GM21526 (cell line): ENCODE data around the gene C1QTNF3.
"Not testable (repeated sequence)": the region's sequence is repeated elsewhere in the genome, so short reads cannot be mapped to it uniquely, and the experiment has no call there.

Experiments used
- ATAC-seq: cut with Tn5 transposase; IDR thresholded peaks from one replicate; pipeline ENCODE4 v1.9.1; 2021; ENCODE audit warnings: moderate library complexity; ENCODE audit not compliant: unreplicated experiment, low FRiP score

The C1QTNF3 gene, protein sequence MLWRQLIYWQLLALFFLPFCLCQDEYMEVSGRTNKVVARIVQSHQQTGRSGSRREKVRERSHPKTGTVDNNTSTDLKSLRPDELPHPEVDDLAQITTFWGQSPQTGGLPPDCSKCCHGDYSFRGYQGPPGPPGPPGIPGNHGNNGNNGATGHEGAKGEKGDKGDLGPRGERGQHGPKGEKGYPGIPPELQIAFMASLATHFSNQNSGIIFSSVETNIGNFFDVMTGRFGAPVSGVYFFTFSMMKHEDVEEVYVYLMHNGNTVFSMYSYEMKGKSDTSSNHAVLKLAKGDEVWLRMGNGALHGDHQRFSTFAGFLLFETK

DNA sequence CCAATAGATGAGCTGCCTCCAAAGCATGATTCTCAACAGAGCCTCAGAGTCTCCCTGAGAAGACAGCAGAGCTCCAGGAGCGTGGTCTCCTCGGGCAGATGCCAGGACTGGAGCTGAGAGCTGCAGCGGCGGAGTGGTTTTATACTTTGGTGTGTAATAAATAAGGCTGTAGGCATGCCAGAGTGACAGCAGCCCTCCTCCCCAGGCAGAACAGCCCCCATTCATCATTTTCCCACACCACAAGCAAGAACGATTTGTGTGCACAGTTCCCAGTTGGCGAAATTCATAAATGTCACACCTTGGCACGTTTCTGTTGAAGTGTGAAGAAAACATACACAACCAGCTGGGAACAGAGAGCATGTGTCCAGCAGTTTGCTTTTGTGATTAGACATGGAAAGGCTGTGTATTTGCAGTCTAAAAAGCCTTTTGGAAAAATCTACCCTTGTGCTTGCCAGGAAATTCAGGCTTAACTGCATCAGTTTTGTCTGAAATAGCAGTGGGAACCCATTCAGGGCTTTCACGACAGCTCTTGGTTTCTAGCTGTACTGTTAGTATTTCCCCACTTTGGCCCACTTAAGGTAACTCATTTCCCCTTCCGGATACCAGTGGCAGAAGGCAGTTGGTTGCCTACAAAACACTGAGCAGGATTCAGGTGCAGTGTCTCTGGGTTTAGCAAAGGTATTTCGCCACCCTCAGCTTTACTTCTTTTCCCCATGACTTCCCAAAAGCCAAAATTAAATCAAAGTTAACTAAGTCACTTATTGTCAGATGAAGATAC is at the start of gene C1QTNF3:
C1QTNF3 (minus strand) TSS at position 115 of the 778 bp plus-strand sequence; CDS start at position 27, 88 bp downstream.
- ATAC-seq: no peak

DNA sequence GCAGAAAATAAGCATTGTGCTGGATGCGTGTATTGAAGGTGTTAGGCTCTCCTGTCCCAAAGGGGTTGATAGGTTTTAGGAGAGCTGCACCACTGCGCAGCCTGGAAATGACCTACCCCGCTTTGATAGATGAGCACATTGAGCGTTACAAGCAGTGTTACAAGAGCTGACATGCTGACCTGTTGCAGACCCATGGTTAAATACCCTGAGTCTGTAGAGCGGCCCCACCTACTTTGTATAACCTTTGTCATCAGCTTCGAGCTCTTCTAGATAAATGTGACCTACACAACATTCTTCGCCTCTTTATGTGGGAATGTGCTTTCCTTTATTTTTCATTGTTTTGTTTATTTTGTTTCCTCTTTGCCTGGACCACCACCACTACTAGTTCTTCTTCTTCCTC is 48.0 kb upstream of the C1QTNF3 start:
- ATAC-seq: not testable (repeated sequence)

DNA sequence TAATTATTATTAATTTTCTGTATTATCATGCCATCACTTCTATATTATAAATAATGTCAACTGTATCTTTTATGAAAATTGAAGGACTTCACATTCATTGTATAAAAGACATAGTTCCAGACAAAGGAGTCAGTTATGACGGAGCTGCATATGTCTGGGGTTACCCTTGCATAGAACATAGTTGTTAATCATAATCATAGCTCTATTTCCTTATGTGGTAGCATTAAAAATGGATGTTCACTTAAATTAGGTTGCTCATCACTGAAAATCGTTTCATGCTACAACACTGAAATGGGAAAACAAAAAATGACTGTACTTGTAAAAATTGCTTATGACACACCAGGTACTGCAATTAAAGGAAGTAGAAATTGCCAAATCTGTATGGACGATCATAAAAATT is 46.8 kb upstream of the C1QTNF3 start:
- not testable (repeated sequence) for ATAC-seq

DNA sequence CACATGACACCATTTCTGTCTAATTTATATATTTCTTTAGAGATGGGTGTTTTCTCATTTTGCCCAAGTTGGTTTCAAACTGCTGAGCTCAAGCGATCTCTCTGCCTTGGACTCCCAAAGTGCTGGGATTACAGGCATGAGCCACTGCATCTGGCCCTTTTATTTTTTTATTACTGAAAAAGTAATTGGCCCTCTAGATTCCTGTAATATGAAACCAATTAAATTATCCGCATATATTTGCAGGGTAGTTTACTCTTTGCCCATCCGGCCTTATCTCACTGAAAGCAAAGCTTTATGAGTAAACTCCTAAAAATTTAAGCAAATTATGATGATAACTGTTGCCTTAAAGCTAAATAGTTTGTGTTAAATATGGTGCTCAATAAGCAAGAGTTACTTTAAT is 44.7 kb upstream of the C1QTNF3 start:
- not testable (repeated sequence) for ATAC-seq

DNA sequence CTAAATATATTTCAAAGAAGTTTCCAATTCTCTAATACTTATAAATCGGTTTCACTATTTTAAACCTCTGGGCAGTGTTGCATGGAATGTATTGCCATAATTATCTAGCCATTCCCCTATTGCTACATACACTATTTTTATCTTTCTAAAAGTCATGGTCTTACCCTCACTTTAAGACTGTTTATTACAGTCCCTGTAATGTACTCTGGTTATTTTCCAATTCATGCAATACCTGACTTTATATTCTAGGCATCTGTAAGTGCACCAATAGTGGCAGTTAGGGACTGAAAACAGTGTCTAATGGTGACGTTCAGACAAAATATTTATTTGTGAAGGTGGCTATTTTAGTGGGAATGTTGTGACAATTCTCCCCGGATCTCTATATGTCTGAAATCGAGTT is 40.9 kb upstream of the C1QTNF3 start:
- ATAC-seq: not testable (repeated sequence)

DNA sequence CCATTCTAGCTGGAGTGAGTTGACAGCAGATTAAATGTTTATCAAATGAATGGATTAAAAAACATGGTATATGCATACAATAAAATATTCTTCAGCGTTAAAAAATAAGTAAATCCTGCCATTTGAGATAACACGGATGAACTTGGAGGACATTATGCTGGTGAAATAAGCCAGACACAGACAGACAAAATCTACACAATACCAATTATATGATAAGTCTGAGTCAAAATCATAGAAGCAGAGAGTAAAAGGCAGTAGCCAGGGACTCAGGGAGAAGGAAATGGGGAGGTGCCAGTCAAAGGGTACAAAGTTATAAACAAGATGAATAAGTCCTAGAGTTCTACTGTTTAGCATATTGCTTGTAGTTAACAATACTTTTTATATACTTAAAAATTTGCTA is 36.5 kb upstream of the C1QTNF3 start:
- not testable (repeated sequence) for ATAC-seq

DNA sequence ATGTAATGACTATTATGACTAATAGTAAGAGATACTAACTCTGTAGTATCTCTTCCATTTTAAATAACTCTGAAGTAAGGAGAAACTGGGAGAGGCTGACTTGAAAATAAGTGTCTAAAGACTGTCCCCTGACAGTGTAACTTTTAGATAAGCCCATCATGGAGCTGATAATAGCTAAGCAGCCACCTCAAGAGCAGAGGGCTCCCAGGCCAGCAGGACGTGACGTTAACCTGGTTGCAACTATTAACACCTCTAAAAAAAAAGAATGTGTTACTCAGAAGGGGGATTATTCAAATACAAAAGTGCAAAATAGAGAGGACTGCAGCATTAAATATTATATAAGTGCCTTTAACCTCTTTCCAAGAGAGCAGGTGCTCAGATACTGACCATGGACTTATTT is 34.6 kb upstream of the C1QTNF3 start:
- not testable (repeated sequence) for ATAC-seq

DNA sequence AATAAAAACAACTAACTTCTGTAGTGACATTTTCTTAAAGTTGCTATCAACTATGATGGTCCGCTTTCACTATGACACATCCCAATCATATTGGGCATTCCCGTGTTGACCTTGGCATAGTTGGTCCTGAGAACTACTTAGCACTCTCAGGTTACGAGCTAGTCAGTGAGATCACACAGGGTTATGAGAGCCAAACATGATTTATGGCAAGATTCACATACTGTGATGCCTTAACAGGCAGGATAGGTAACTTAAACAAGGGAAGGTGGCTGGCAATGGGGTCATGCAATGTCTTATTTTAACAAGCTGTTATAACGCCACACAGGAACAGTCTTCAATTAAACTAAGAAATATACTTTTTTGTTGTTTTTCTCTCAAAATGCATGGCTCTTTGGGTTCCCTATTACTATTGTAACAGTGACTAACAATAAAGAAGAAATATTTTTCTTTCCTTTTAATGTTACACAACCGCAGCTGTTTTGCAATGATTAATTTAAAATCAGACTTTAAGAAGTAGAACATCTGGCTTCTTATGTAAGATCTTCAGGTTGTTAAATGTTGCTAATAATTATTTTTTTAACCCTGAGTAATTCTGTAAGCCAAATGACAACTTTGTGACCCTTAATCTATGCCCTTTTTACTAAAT is 33.8 kb upstream of the C1QTNF3 start:
- ATAC-seq: not testable (repeated sequence)

DNA sequence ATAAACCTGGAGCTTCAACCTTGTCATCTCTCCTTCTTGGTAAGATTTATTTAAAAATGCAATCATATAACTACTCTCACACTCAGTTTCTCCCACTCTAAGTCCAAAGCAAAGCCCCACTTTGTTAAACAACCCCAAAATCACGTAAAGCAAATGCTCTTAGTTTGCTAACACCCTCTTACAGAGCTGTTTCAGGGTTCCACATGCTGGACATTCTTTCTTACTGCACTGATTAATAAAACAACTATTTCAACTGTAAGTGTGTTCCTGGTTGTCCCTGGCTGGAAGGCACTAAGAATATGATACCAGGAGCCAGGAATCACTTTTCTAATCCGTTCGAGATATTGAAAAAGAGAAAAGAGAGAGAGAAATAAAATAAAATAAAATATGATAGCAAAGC is 31.5 kb upstream of the C1QTNF3 start:
- ATAC-seq: not testable (repeated sequence)

DNA sequence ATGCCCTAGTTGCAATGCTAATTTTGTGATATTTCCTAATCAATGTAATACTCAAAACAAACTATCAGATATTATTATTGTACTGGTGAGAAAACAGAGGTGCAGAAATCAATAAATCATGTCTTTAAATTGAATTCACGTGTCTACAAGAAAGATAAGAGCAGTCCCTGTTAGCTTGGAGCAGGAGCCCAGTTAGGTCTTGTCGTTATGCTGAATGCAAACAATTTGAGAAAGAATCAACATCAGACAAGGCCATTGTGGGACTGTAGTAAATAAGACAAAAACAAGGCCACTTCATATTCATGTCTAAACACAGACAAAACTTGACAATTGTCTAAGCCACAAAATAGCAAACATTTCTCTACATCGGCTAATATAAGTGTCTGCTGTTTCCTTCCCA is 31.1 kb upstream of the C1QTNF3 start:
- not testable (repeated sequence) for ATAC-seq

DNA sequence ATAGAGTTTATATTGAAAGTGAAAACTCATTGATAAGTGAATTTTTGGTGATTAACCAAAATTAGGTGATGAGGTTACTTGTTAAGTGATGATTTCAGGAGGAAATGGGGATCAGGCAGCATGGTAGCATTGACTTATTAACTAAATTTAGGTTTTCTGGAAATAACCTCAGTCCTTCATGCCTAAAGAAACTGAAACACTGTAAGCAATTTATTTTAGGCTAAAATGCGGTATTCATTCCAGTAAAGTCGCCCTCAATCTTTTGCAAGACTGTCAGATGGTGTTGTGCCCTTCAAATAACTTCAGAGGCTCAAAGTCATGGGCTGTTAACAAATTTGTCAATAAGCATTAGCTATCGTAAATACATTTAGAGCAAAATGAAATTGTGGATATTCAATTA is 27.6 kb upstream of the C1QTNF3 start:
- not testable (repeated sequence) for ATAC-seq

DNA sequence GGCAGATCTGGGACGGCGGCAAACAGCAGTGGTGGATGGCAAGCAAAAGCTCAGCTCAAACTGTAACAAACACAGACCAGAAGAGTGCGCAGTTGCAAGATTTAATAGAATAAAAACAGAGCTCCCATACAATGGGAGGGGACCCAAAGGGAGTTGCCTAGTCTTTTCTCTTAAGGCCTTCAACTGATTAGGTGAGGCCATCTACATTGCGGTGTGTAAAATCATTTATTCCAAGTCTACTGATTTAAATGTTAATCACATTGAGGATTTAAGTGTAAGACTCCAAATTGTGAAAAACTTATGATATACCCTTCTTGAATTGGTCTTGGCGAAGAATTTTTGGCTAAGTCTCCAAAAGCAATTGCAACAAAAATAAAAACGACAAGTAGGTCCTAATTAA is 21.6 kb upstream of the C1QTNF3 start:
- no peak for ATAC-seq

DNA sequence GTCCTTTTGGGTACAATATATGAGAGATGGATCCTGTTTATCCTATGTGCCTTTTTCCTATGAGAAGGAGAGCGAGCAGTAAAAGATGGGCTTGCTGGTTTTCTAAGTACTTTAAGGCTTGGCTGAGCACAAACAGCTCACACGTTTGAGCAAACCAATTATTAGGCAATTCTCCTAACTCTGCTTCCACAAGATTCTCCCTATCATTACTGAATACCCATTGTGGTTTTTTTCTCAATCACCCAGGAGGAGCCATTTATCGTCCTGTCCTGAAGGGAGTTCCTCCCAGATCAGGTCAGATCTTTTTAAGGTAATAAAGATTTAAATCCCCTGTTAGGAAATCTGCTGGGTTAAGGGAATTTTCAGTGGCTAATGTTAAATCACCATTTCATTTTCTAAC is 19.4 kb upstream of the C1QTNF3 start:
- no peak for ATAC-seq

DNA sequence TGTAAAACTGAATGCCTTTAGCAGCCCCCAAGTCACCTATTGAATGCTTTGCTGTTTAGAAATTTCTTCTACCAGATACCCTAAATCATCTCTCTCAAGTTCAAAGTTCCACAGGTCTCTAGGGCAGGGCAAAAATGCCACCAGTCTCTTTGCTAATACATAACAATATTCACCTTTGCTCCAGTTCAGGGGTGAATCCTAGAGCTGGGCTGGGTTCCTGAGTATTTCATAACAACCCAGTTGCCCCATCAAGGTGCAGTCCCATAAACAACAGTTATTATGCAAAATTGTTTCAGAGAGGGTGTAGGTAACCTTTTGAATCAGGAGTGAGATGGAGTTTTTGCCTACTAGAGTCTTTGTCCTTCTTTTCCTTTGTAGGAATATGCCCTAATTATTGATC is 19.0 kb upstream of the C1QTNF3 start:
- ATAC-seq: no peak

DNA sequence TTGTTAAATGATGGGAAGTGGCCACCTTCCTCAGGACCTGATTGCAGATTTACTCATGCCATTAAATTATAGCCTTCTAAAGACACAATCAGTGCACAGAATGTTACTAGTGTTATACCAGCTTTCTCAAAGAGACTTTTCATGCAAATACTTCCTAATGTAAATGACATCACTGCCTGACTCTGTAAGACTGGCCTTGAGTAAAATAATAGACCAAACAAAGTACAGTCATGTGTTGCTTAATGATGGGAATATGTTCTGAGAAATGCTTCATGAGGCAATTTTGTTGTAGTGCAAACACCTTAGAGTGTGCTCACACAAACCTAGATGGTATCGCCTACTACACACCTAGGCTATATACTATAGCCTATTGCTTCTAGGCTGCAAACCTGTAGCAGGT is 17.0 kb upstream of the C1QTNF3 start:
- ATAC-seq: no peak

DNA sequence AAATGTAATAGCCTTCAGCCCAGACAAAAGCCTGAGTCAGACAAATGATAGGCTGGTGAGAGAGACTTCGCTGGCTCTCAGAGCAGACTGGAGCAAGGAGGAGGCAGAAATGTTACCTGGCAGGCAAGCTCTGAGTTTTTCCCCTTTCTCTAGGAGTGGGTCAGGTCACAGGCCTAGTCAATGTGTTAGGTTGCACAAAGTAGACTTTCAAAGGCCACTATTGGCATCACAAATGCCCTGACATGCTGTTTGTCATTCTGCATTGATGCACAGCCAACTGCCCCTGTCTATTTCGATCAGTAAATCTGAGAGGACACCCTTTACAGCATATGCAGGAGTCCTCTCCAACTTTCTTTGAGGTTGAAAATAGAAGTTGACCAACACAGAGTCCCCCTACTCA is 15.5 kb upstream of the C1QTNF3 start:
- no peak for ATAC-seq

DNA sequence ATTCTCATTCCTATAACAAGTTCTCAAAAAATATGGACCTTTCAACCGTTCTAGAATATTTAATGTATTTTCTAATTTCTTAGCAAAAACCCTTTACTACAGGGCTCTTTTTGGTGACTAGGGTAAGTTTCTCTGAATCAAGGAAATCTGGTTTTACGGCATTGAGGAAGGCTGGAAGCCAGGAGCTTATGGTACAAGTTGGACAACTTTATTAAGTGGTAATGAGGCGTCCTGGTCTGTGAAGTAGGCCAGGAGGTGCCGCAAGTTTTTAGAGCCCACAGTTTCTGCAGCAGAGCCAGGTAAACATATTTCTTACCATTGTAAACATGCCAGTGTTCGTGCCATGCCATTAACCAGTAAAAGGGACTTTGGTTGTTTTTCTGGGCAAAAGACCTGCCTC is 14.6 kb upstream of the C1QTNF3 start:
- ATAC-seq: no peak

DNA sequence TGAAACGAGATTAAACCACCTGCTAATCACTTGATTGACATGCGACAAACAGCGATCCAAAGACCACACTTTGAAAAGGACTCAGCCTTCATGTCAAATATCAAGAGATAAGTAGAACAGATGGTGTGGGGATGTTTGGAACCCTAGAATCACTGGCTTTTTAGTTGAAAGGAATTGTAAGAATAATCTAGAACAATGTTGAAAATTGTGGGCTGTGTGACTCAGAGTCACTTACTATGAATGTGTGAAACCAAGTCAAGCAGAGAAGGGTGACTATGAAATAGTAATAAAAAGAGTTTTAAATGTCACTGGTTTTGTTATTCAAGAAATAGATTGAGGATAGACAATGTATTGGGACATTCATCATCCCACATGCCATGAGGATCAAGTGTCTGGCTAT is 14.1 kb upstream of the C1QTNF3 start:
- no peak for ATAC-seq

DNA sequence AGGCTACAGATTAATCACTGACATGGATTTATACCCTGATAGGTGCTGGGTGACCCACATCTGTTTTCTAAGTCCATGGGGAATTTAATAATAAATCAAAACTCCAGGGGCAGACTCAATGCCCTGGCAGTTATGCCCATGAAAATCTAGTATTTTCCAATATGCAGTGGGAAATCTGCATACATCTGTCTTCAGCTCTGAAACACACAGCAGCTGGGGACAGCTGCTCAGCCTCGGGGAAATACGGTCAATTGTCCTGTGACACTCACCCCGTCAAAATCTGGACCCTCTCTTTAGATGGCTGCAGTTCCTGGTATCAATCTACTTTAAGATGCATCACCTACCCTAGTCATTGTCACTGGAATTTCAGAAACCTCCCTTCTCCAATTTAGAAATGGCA is 12.7 kb upstream of the C1QTNF3 start:
- no peak for ATAC-seq

DNA sequence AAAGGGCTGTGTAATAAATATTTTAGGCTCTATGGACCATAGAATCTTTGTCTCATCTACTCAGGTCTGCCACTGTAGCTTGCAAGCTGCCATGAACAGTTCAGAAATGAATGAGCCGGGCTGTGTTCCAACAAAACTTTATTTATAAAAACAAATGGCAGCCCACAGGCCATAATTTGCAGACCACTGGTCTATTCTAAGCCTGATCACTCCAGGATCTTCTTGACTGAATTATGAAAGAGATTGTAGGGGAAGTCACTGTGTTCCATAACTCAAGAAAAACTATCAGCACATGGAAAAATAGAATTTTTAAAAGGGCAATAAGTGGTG is 11.4 kb upstream of the C1QTNF3 start:
- ATAC-seq: no peak

DNA sequence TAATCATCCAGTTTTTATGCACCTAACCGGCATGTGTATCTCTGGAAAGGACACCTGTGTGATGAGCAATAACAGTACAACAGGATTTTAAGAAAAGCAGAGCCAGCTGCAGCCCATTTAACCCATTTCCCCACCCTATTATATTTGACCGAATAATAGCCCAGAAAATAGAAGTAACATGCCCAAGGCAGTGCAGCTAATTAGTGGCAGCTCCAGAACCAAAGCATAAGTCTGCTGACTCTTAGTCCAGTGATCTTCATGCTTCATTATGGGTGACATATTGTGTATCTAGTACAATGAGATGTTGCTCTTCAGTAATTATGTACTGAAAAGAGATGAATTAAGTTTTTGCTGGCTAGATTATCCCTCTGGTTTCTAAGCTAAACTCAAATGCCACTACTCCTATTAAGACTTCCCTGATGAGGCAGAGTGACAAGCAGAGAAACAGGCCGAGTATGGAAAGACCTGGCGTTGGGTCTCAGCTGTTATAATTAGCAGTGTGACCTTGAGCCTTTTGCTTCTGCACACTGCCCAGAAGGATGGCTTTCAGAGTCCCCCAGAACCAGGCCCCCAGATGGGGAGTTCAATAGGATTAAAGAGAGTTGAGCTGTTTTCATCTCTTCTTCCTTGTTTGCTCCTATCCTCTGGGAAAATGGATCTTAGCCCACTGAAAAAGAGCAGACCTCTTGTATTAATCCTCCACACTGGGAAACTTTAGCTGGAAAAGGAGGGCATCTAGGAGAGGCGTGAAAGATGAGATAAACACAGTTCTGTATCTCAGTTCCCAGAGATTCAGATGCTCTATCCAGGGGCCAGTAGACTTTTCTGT is 10.8 kb upstream of the C1QTNF3 start:
- no peak for ATAC-seq
